ENCODE data around the gene NPSR1. TPM values are rescaled to one million over a fixed set of nuclear protein-coding genes. Genes with fewer than 3 reads are reported as not detected.

NPSR1 gene
- total RNA-seq, 3 donors from 2014 or later (not counting 1 experiment from before 2014, with no cell fraction given): not detected

DNA sequence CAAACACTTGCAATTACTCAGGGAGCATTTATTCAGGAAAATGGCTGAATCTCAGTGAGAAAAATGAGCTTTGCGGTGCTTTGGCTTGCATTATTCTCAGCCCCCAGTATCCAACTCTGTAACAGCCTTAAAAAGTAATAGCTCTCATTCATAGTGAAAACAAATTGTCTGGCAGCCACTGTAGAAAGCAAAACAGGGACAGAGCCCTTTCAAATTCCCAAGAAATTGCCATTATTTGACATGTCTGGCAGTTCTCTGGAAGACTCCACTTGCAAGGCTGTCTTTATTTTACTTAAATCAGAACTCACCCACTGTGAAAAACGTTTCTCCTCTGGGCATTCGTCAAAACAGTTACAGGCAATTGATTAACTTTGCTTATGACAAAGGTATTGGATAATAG lies 122.5 kb downstream of the NPSR1 start:
- H3K27me3 Mint-ChIP-seq (ENCODE audit: low read depth in 2 of 2): peaks cover 0 to 3% of the 10 kb centered on the region in 2 donors
- no peak overlapping the region for H3K27ac Mint-ChIP-seq
- peaks cover 4% of the 10 kb centered on the region for H3K9me3 ChIP-seq (ENCODE audit: control insufficient read depth, insufficient read depth, low read length)
- WGBS (ENCODE audit: insufficient coverage): 88% methylated on average over 1 of the region's 3 CpGs
- H3K4me3 ChIP-seq (ENCODE audit: low read length): no peak overlapping the region
- TF ChIP-seq, protein P1, sequence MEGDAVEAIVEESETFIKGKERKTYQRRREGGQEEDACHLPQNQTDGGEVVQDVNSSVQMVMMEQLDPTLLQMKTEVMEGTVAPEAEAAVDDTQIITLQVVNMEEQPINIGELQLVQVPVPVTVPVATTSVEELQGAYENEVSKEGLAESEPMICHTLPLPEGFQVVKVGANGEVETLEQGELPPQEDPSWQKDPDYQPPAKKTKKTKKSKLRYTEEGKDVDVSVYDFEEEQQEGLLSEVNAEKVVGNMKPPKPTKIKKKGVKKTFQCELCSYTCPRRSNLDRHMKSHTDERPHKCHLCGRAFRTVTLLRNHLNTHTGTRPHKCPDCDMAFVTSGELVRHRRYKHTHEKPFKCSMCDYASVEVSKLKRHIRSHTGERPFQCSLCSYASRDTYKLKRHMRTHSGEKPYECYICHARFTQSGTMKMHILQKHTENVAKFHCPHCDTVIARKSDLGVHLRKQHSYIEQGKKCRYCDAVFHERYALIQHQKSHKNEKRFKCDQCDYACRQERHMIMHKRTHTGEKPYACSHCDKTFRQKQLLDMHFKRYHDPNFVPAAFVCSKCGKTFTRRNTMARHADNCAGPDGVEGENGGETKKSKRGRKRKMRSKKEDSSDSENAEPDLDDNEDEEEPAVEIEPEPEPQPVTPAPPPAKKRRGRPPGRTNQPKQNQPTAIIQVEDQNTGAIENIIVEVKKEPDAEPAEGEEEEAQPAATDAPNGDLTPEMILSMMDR (IDR thresholded peaks at IDR 0.05): no peak
- H3K27me3 ChIP-seq (ENCODE audit: control insufficient read depth, insufficient read depth, low read length): no peaks in the 10 kb centered on the region
- no peaks in the 10 kb centered on the region for H3K36me3 ChIP-seq (ENCODE audit: control insufficient read depth, insufficient read depth, low read length)
- H3K27ac ChIP-seq (ENCODE audit: low read length): no peak overlapping the region
- peaks cover 16% of the 10 kb centered on the region for H3K36me3 Mint-ChIP-seq
- intact Hi-C loops (cut with micrococcal nuclease): no loop called here
- H3K4me1 Mint-ChIP-seq: no peaks in the 10 kb centered on the region
- ATAC-seq (no peak), DNase-seq (no peak)
- H3K9me3 Mint-ChIP-seq: peaks cover 11 to 20% of the 10 kb centered on the region in 2 donors
- H3K4me1 ChIP-seq (ENCODE audit: control insufficient read depth, insufficient read depth, low read length): no peaks in the 10 kb centered on the region
- H3K4me3 Mint-ChIP-seq: no peak overlapping the region

DNA sequence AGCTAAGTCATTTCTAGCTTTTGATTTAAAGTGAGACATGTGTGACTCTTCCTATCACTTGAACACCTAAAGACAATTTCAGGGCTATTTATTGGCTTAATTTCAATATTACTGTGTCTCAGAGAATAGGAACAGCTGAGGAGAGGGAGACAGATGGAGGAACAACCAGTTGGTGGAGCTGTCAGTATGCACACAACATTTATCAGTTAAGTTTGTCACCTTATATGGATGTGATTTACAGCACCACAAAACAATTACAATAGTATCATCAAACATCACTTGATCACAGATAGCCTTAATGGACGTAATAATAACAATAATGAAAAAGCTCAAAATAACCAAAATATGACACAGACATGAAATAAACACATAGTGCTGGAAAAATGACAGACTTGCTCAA lies 129.6 kb downstream of the NPSR1 start:
- ATAC-seq (no peak), DNase-seq (no peak)
- intact Hi-C loops (cut with micrococcal nuclease): no loop called here
- TF ChIP-seq, protein P1 (IDR thresholded peaks at IDR 0.05): no peak
- Mint-ChIP-seq H3K9me3 (peaks cover 10 to 15% of the 10 kb centered on the region in 2 donors), H3K27ac (no peak overlapping the region), H3K27me3 (ENCODE audit: low read depth in 2 of 2) (no peaks in the 10 kb centered on the region), H3K36me3 (peaks cover 14% of the 10 kb centered on the region), H3K4me1 (no peaks in the 10 kb centered on the region), H3K4me3 (no peak overlapping the region)
- Histone ChIP-seq H3K36me3 (ENCODE audit: control insufficient read depth, insufficient read depth, low read length) (no peaks in the 10 kb centered on the region), H3K4me3 (ENCODE audit: low read length) (no peak overlapping the region), H3K27me3 (ENCODE audit: control insufficient read depth, insufficient read depth, low read length) (no peaks in the 10 kb centered on the region), H3K9me3 (ENCODE audit: control insufficient read depth, insufficient read depth, low read length) (no peaks in the 10 kb centered on the region), H3K27ac (ENCODE audit: low read length) (no peak overlapping the region), H3K4me1 (ENCODE audit: control insufficient read depth, insufficient read depth, low read length) (no peaks in the 10 kb centered on the region)
- 73% methylated on average over 1 of the region's 1 CpG for WGBS (ENCODE audit: insufficient coverage)

DNA sequence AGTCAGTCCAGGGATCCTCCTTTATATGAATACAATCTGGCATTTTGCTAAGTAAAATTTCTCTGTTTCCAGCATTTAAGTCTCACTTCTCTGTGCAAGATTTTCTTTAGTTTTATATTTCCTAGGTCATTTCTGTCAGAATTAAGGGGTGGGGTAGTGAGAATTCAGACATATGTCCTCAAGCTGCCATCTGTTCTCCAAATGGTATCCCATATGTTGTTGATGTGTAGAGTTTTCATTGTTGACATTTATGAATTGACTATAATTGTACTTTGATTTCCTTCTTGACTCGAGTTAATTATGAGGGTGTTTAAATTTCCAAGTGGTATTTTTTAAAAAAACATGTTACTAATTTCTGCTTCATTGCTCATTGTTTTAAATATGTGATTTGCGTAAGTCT lies 148.8 kb downstream of the NPSR1 start:
- H3K4me1 Mint-ChIP-seq: no peaks in the 10 kb centered on the region
- ATAC-seq: no peak
- no peak overlapping the region for H3K27ac ChIP-seq (ENCODE audit: low read length)

More for the DNA sequence above, 148.8 kb downstream of the NPSR1 start:
- no CpG with 5 or more reads among the region's 2 CpGs for WGBS (ENCODE audit: insufficient coverage)
- Mint-ChIP-seq H3K9me3 (peaks cover 0 to 6% of the 10 kb centered on the region in 2 donors), H3K27me3 (ENCODE audit: low read depth in 2 of 2) (peaks cover 7 to 14% of the 10 kb centered on the region in 2 donors), H3K27ac (no peak overlapping the region), H3K36me3 (no peaks in the 10 kb centered on the region), H3K4me3 (no peak overlapping the region)
- no peak for DNase-seq
- H3K27me3 ChIP-seq (ENCODE audit: control insufficient read depth, insufficient read depth, low read length): no peaks in the 10 kb centered on the region
- no peaks in the 10 kb centered on the region for H3K4me1 ChIP-seq (ENCODE audit: control insufficient read depth, insufficient read depth, low read length)
- H3K36me3 ChIP-seq (ENCODE audit: control insufficient read depth, insufficient read depth, low read length): no peaks in the 10 kb centered on the region
- no peaks in the 10 kb centered on the region for H3K9me3 ChIP-seq (ENCODE audit: control insufficient read depth, insufficient read depth, low read length)
- TF ChIP-seq, protein P1 (IDR thresholded peaks at IDR 0.05): no peak
- intact Hi-C loops (cut with micrococcal nuclease): no loop called here
- no peak overlapping the region for H3K4me3 ChIP-seq (ENCODE audit: low read length)
